Astrocyte of the spinal cord (primary cell): ENCODE results near the gene MPND.

Experiments
- DNase-seq: peaks from one replicate; pipeline ENCODE4 v3.0.0; 2011; ENCODE audit warnings: low read depth, low spot score
- H3K4me3 ChIP-seq: 2 replicates; pipeline ENCODE4 v1.5.1; 2011; ENCODE audit warnings: low read depth, mild to moderate bottlenecking, low read length, moderate library complexity
- CTCF ChIP-seq: IDR thresholded peaks from 2 replicates; pipeline ENCODE4 v1.5.1; 2012; ENCODE audit warnings: low read depth, mild to moderate bottlenecking, low read length, inconsistent platforms
- in situ Hi-C: cut with HindIII; loops from 2 replicates; pipeline ENCODE4 v1.10.0; 2017; ENCODE audit warnings: low sequenced_read_pairs

Gene MPND

GRCh38 chr19:4369888-4370260 is 26.5 kb downstream of the MPND start:
- in situ Hi-C loops, result no loop called here
- TF ChIP-seq CTCF, result peak; percentile 54
- peak; percentile 40 for DNase-seq
- no peak overlapping the region for H3K4me3 ChIP-seq

- in situ Hi-C loops, result no loop called here
- no peak for TF ChIP-seq CTCF
- no peak for DNase-seq
- no peak overlapping the region for H3K4me3 ChIP-seq
Observed at GRCh38 chr19:4370418-4371041, 27.2 kb downstream of the MPND start.

GRCh38 chr19:4371247-4372164 is 28.1 kb downstream of the MPND start:
- no peak for DNase-seq
- no peak for TF ChIP-seq CTCF

GRCh38 chr19:4372165-4373012 is 29.0 kb downstream of the MPND start:
- DNase-seq, result no peak
- in situ Hi-C loops, result no loop called here
- no peak for TF ChIP-seq CTCF
- H3K4me3 ChIP-seq, result no peak overlapping the region

More at GRCh38 chr19:4371247-4372164, 28.1 kb downstream of the MPND start:
- H3K4me3 ChIP-seq, result no peak overlapping the region
- in situ Hi-C loops, result no loop called here

- in situ Hi-C loops, result no loop called here
- TF ChIP-seq CTCF, result no peak
- no peak overlapping the region for H3K4me3 ChIP-seq
- DNase-seq, result no peak
Observed at GRCh38 chr19:4373013-4373367, 29.6 kb downstream of the MPND start.

- in situ Hi-C loops, result no loop called here
- H3K4me3 ChIP-seq, result no peak overlapping the region
- TF ChIP-seq CTCF, result no peak
- no peak for DNase-seq
Observed at GRCh38 chr19:4373601-4374497, 30.5 kb downstream of the MPND start.
